Osteoblast (primary cell): ENCODE results near the gene SPEF2. TPM values are rescaled to one million over a fixed set of nuclear protein-coding genes. Genes with fewer than 3 reads are reported as not detected.

Experiments used
- DNase-seq: peaks from one replicate; pipeline ENCODE4 v3.0.0; 2011; ENCODE audit warnings: low spot score, mixed read lengths; ENCODE audit not compliant: insufficient read length; ENCODE audit errors: missing footprints
- H2AFZ ChIP-seq: 2 replicates; pipeline ENCODE4 v1.6.0; 2011; ENCODE audit warnings: mild to moderate bottlenecking, low read length
- H3K27ac ChIP-seq: 2 replicates; pipeline ENCODE4 v1.5.1; 2011; ENCODE audit warnings: mild to moderate bottlenecking, low read depth, low read length, moderate library complexity
- H3K27me3 ChIP-seq: 2 replicates; pipeline ENCODE4 v1.6.0; 2012; ENCODE audit warnings: mild to moderate bottlenecking, control low read depth, inconsistent platforms, low read length, moderate library complexity; ENCODE audit not compliant: insufficient read depth
- H3K36me3 ChIP-seq: 2 replicates; pipeline ENCODE4 v1.5.1; 2011; ENCODE audit warnings: mild to moderate bottlenecking, low read length, control low read depth, moderate library complexity; ENCODE audit not compliant: insufficient read depth
- H3K4me1 ChIP-seq: 2 replicates; pipeline ENCODE4 v1.5.1; 2011; ENCODE audit warnings: mild to moderate bottlenecking, low read length, control low read depth, moderate library complexity; ENCODE audit not compliant: insufficient read depth
- H3K4me2 ChIP-seq: 2 replicates; pipeline ENCODE4 v1.6.0; 2011; ENCODE audit warnings: mild to moderate bottlenecking, low read length; ENCODE audit not compliant: insufficient read depth
- H3K4me3 ChIP-seq: fragments of 200-600 bp; sonication (generic); 3 replicates; pipeline ENCODE4 v1.5.1; 2012; ENCODE audit warnings: mild to moderate bottlenecking, low read length, inconsistent platforms; ENCODE audit not compliant: insufficient read depth
- H3K79me2 ChIP-seq: 2 replicates; pipeline ENCODE4 v1.6.0; 2012; ENCODE audit warnings: mild to moderate bottlenecking, low read length, control low read depth, inconsistent platforms; ENCODE audit not compliant: insufficient read depth
- H3K9me3 ChIP-seq: 2 replicates; pipeline ENCODE4 v1.5.1; 2011; ENCODE audit warnings: low read depth, low read length, control low read depth
- H4K20me1 ChIP-seq: 2 replicates; pipeline ENCODE4 v1.6.0; 2012; ENCODE audit warnings: mild to moderate bottlenecking, low read length, control low read depth; ENCODE audit not compliant: insufficient read depth
- total RNA-seq: library from RNA; depleted of rRNA; stranded (reverse); fragments of >200 nt; gene quantifications from 2 replicates; pipeline ENCODE4 v1.2.3, GENCODE V29; 2012
- TF ChIP-seq, protein P1 (sequence below): IDR thresholded peaks from 2 replicates; pipeline ENCODE4 v1.5.1; 2011; ENCODE audit warnings: mild to moderate bottlenecking, low read depth, low read length, moderate library complexity; ENCODE audit errors: extremely low read depth

SPEF2 gene
- total RNA-seq, 1 donor = 7.2 TPM

- no peak overlapping the region for H3K4me2 ChIP-seq
- TF ChIP-seq, protein P1, sequence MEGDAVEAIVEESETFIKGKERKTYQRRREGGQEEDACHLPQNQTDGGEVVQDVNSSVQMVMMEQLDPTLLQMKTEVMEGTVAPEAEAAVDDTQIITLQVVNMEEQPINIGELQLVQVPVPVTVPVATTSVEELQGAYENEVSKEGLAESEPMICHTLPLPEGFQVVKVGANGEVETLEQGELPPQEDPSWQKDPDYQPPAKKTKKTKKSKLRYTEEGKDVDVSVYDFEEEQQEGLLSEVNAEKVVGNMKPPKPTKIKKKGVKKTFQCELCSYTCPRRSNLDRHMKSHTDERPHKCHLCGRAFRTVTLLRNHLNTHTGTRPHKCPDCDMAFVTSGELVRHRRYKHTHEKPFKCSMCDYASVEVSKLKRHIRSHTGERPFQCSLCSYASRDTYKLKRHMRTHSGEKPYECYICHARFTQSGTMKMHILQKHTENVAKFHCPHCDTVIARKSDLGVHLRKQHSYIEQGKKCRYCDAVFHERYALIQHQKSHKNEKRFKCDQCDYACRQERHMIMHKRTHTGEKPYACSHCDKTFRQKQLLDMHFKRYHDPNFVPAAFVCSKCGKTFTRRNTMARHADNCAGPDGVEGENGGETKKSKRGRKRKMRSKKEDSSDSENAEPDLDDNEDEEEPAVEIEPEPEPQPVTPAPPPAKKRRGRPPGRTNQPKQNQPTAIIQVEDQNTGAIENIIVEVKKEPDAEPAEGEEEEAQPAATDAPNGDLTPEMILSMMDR = no peak
Measured at GRCh38 chr5:35804841-35805240, 187.2 kb downstream of the SPEF2 start.

GRCh38 chr5:35810601-35811000, 192.9 kb downstream of the SPEF2 start:
- Histone ChIP-seq H3K36me3 (no peaks in the 10 kb centered on the region), H3K4me3 (no peak overlapping the region), H3K9me3 (no peaks in the 10 kb centered on the region), H3K27ac (no peak overlapping the region), H3K27me3 (no peaks in the 10 kb centered on the region), H2AFZ (no peak overlapping the region), H3K4me2 (no peak overlapping the region), H4K20me1 (no peaks in the 10 kb centered on the region), H3K79me2 (no peaks in the 10 kb centered on the region), H3K4me1 (no peaks in the 10 kb centered on the region)
- TF ChIP-seq, protein P1 = no peak
- no peak for DNase-seq

More at GRCh38 chr5:35804841-35805240, 187.2 kb downstream of the SPEF2 start:
- DNase-seq = no peak
- H3K9me3 ChIP-seq = no peaks in the 10 kb centered on the region
- H3K4me3 ChIP-seq = no peak overlapping the region
- no peaks in the 10 kb centered on the region for H3K79me2 ChIP-seq
- H3K27me3 ChIP-seq = no peaks in the 10 kb centered on the region
- H3K36me3 ChIP-seq = no peaks in the 10 kb centered on the region
- H3K4me1 ChIP-seq = peaks cover 7% of the 10 kb centered on the region
- H4K20me1 ChIP-seq = no peaks in the 10 kb centered on the region
- H3K27ac ChIP-seq = no peak overlapping the region
- H2AFZ ChIP-seq = no peak overlapping the region

GRCh38 chr5:35811108-35811741, 193.6 kb downstream of the SPEF2 start:
- Histone ChIP-seq H3K4me2 (no peak overlapping the region), H3K27me3 (no peaks in the 10 kb centered on the region), H3K4me1 (no peaks in the 10 kb centered on the region), H3K4me3 (no peak overlapping the region), H3K27ac (no peak overlapping the region), H4K20me1 (no peaks in the 10 kb centered on the region), H3K9me3 (no peaks in the 10 kb centered on the region), H2AFZ (no peak overlapping the region), H3K79me2 (no peaks in the 10 kb centered on the region), H3K36me3 (no peaks in the 10 kb centered on the region)
- TF ChIP-seq, protein P1 = no peak
- DNase-seq = no peak

- Histone ChIP-seq H3K4me1 (no peaks in the 10 kb centered on the region), H2AFZ (no peak overlapping the region), H3K4me2 (no peak overlapping the region), H3K27ac (no peak overlapping the region), H3K4me3 (no peak overlapping the region), H3K9me3 (no peaks in the 10 kb centered on the region), H4K20me1 (no peaks in the 10 kb centered on the region), H3K27me3 (no peaks in the 10 kb centered on the region), H3K36me3 (no peaks in the 10 kb centered on the region), H3K79me2 (no peaks in the 10 kb centered on the region)
- no peak for DNase-seq
- TF ChIP-seq, protein P1 = no peak
Measured at GRCh38 chr5:35813521-35813920, 195.9 kb downstream of the SPEF2 start.
